ENCODE results near the gene DDX23.
"Not testable (repeated sequence)": the region's sequence is repeated elsewhere in the genome, so short reads cannot be mapped to it uniquely, and the experiment has no call there.

Gene DDX23

DNA sequence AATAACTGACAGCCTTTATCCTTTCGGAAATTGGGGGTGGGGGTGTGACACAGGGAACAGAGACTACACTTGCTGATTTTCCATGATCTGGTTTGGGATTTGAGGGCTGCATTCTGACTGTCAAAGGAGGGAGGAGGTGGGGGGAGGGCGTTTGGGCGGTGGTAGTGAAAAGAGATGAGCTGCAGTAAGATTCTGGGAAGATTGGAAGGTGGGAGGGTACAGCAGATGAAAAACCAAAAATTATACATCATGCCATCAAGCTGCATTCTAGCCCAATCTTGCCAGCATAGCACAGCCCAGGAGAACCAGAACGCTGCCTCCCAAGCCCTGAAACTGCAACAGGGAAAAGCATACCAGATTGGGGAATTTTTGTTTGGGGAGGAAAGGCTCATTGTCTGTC, 11.3 kb upstream of the DDX23 start:
- TF ChIP-seq, protein P1, sequence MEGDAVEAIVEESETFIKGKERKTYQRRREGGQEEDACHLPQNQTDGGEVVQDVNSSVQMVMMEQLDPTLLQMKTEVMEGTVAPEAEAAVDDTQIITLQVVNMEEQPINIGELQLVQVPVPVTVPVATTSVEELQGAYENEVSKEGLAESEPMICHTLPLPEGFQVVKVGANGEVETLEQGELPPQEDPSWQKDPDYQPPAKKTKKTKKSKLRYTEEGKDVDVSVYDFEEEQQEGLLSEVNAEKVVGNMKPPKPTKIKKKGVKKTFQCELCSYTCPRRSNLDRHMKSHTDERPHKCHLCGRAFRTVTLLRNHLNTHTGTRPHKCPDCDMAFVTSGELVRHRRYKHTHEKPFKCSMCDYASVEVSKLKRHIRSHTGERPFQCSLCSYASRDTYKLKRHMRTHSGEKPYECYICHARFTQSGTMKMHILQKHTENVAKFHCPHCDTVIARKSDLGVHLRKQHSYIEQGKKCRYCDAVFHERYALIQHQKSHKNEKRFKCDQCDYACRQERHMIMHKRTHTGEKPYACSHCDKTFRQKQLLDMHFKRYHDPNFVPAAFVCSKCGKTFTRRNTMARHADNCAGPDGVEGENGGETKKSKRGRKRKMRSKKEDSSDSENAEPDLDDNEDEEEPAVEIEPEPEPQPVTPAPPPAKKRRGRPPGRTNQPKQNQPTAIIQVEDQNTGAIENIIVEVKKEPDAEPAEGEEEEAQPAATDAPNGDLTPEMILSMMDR (IDR thresholded peaks at IDR 0.05; ENCODE audit: insufficient read depth, low read length, poor library complexity, severe bottlenecking) = no peak
- no peak for TF ChIP-seq EZH2phosphoT487 (conservative IDR thresholded peaks at IDR 0.05; ENCODE audit: low read length)
- no peak overlapping the region for H2AFZ ChIP-seq (ENCODE audit: low read depth, low read length, severe bottlenecking)
- no peak overlapping the region for H3K4me3 ChIP-seq (ENCODE audit: insufficient read depth, low read length, poor library complexity, severe bottlenecking)
- no peaks in the 10 kb centered on the region for H3F3A ChIP-seq (ENCODE audit: insufficient read depth)
- no peaks in the 10 kb centered on the region for H3K36me3 ChIP-seq (ENCODE audit: low read length)
- H3K4me2 ChIP-seq (ENCODE audit: low read depth, low read length, poor library complexity, severe bottlenecking) = no peak overlapping the region
- no peaks in the 10 kb centered on the region for H3K9me3 ChIP-seq (ENCODE audit: insufficient read depth, low read length)
- no peaks in the 10 kb centered on the region for H3K27me3 ChIP-seq (ENCODE audit: low read length)
- no peak overlapping the region for H3K27ac ChIP-seq (ENCODE audit: low read depth, low read length)
- H3K9me2 ChIP-seq (replicated peaks; ENCODE audit: insufficient read depth, low read length) = no peaks in the 10 kb centered on the region
- H4K20me1 ChIP-seq (ENCODE audit: low read depth, low read length) = no peaks in the 10 kb centered on the region
- no peaks in the 10 kb centered on the region for H3K79me2 ChIP-seq (ENCODE audit: insufficient read depth, low read length)
- no peak overlapping the region for H3K9ac ChIP-seq (ENCODE audit: low read length)

DNA sequence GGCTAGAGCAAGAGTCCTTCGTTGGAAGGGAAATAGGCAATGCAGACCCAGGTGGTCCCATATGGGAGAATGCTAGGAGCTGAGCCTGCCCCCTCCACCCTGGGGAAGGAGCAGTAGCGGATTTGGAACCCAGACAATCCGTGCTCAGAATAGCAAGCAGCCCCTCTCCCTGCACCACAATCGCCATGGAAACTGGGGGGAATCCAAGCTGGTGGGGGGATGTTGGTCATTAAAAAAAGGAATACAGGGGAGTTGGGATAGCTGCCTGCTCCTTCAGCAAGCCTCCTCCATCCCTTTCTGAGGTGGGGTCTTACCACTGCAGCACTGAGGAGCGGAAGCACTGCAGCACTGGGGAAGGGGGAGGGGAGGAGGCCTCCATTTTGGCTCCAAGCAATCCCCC, 10.8 kb upstream of the DDX23 start:
- Histone ChIP-seq H3K9me3 (ENCODE audit: insufficient read depth, low read length) (no peaks in the 10 kb centered on the region), H3K9me2 (replicated peaks; ENCODE audit: insufficient read depth, low read length) (no peaks in the 10 kb centered on the region), H3K27ac (ENCODE audit: low read depth, low read length) (no peak overlapping the region), H3K79me2 (ENCODE audit: insufficient read depth, low read length) (no peaks in the 10 kb centered on the region), H4K20me1 (ENCODE audit: low read depth, low read length) (no peaks in the 10 kb centered on the region), H3K27me3 (ENCODE audit: low read length) (no peaks in the 10 kb centered on the region), H3F3A (ENCODE audit: insufficient read depth) (no peaks in the 10 kb centered on the region), H3K4me2 (ENCODE audit: low read depth, low read length, poor library complexity, severe bottlenecking) (no peak overlapping the region), H2AFZ (ENCODE audit: low read depth, low read length, severe bottlenecking) (no peak overlapping the region), H3K4me3 (ENCODE audit: insufficient read depth, low read length, poor library complexity, severe bottlenecking) (no peak overlapping the region), H3K9ac (ENCODE audit: low read length) (no peak overlapping the region), H3K36me3 (ENCODE audit: low read length) (no peaks in the 10 kb centered on the region)
- TF ChIP-seq, protein P1 (IDR thresholded peaks at IDR 0.05; ENCODE audit: insufficient read depth, low read length, poor library complexity, severe bottlenecking) = no peak
- no peak for TF ChIP-seq EZH2phosphoT487 (conservative IDR thresholded peaks at IDR 0.05; ENCODE audit: low read length)

DNA sequence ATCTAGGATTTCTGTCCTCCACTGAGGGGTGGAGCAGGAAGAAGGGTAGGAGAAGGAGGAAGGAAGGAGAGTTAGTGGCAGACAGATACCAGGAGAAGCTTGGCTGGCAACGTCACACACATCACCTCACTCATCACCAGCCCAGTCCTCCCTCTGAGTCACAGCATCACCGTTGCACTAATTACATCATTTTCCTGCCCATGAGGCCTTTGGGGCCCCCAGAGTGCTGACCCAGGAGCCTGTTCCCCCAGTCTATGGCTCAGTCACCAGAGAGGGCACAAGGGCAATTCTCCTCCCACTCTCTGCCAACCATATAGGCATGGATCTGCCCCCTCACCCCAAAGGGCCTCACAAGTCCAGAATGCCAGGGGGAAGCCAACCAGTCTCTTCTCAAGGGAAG, 9.1 kb upstream of the DDX23 start:
- H3K9me2 ChIP-seq (replicated peaks; ENCODE audit: insufficient read depth, low read length) = no peaks in the 10 kb centered on the region
- no peaks in the 10 kb centered on the region for H3F3A ChIP-seq (ENCODE audit: insufficient read depth)
- H3K27me3 ChIP-seq (ENCODE audit: low read length) = no peaks in the 10 kb centered on the region
- no peaks in the 10 kb centered on the region for H3K9me3 ChIP-seq (ENCODE audit: insufficient read depth, low read length)
- H3K27ac ChIP-seq (ENCODE audit: low read depth, low read length) = no peak overlapping the region
- H3K9ac ChIP-seq (ENCODE audit: low read length) = no peak overlapping the region
- H3K4me2 ChIP-seq (ENCODE audit: low read depth, low read length, poor library complexity, severe bottlenecking) = no peak overlapping the region
- H4K20me1 ChIP-seq (ENCODE audit: low read depth, low read length) = no peaks in the 10 kb centered on the region
- no peaks in the 10 kb centered on the region for H3K36me3 ChIP-seq (ENCODE audit: low read length)
- H3K79me2 ChIP-seq (ENCODE audit: insufficient read depth, low read length) = no peaks in the 10 kb centered on the region
- TF ChIP-seq EZH2phosphoT487 (conservative IDR thresholded peaks at IDR 0.05; ENCODE audit: low read length) = no peak
- TF ChIP-seq, protein P1 (IDR thresholded peaks at IDR 0.05; ENCODE audit: insufficient read depth, low read length, poor library complexity, severe bottlenecking) = no peak
- no peak overlapping the region for H2AFZ ChIP-seq (ENCODE audit: low read depth, low read length, severe bottlenecking)
- H3K4me3 ChIP-seq (ENCODE audit: insufficient read depth, low read length, poor library complexity, severe bottlenecking) = no peak overlapping the region

DNA sequence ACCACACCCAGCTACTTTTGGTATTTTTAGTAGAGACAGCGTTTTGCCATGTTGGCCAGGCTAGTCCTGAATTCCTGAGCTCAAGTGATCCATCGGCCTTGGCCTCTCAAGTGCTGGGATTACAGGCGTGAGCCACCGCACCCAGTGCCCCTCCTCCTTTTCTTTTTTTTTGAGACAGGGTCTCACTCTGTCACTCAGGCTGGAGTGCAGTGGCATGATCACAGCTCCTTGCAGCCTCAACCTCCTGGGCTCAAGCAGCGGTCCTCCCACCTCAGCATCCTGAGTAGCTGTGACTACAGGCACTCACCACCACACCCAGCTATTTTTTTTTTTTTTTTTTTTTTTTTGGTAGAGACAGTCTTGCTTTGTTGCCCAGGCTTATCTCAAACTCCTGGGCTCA, 8.3 kb upstream of the DDX23 start:
- H3K4me2 ChIP-seq (ENCODE audit: low read depth, low read length, poor library complexity, severe bottlenecking); H2AFZ ChIP-seq (ENCODE audit: low read depth, low read length, severe bottlenecking); H3F3A ChIP-seq (ENCODE audit: insufficient read depth); H3K4me3 ChIP-seq (ENCODE audit: insufficient read depth, low read length, poor library complexity, severe bottlenecking); H3K9ac ChIP-seq (ENCODE audit: low read length); H3K9me3 ChIP-seq (ENCODE audit: insufficient read depth, low read length); H3K27ac ChIP-seq (ENCODE audit: low read depth, low read length); H4K20me1 ChIP-seq (ENCODE audit: low read depth, low read length); H3K27me3 ChIP-seq (ENCODE audit: low read length); H3K9me2 ChIP-seq (replicated peaks; ENCODE audit: insufficient read depth, low read length); H3K79me2 ChIP-seq (ENCODE audit: insufficient read depth, low read length); H3K36me3 ChIP-seq (ENCODE audit: low read length): not testable (repeated sequence)

Data from SU-DHL-6 (cell line).